ENCODE data around the gene TSR3. TPM values are rescaled to one million over a fixed set of nuclear protein-coding genes. Genes with fewer than 3 reads are reported as not detected.
A peak's percentile ranks its signal among the peaks of the same experiment; 100 is the strongest.

The TSR3 gene
- total and polyA plus RNA-seq, 2 of the 13 experiments (the other 11 are each of a cell fraction or from before 2014, with no cell fraction given), result 24.2 to 51.0 TPM

DNA sequence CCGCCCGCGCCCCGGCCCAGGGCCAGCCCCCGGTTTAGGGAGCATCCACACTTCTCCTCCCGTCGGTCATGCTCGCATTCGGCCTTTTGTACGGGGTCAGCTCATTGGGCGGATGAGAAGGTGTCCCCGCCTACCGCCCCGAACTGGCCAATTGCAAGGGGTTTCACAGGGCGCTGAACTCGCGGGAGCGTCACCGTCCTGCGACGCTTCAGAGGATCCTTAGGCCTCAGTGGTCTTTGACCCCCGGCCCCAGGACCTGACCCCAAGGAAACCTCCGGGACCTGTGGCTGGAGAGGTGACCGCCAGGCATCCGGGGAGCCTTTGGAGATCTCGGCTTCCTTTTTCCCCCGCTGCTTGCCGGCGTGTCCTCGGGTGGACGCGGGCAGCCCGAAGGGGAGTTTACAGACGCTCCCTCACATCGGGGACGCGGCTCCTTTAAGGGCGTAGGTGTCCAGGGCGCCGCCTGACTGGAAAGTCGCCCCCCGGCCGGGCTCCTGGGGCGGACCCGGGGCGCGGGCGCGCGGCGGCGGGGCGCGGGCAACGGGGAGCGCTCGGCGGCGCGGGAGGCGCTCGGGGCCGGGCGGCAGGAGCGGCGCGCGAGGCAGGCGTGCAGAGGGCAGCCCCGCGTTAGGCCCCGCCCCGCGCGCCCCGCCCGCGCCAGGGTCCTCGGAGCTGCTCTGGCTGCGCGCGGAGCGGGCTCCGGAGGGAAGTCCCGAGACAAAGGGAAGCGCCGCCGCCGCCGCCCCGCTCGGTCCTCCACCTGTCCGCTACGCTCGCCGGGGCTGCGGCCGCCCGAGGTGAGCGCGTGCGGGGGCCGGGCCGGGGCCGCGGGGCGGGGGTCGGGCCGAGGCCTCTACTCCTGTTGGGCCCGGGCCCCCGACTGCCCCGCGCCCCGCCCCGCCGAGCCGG is 42.4 kb downstream of the TSR3 start, which contains the start of gene UBE2I (continued):
- TF ChIP-seq ZBTB4 (CRISPR knock-in tag; IDR thresholded peaks at IDR 0.05; ENCODE audit: borderline replicate concordance) (no peak), HDAC6 (IDR thresholded peaks at IDR 0.05; ENCODE audit: low read depth, low read length) (no peak), PRMT3 (CRISPR knock-in tag; IDR thresholded peaks at IDR 0.05; ENCODE audit: borderline replicate concordance, low read depth) (no peak), ZZZ3 (CRISPR knock-in tag; IDR thresholded peaks at IDR 0.05; ENCODE audit: borderline replicate concordance) (peak; percentile 100), NFAT5 (CRISPR knock-in tag; IDR thresholded peaks at IDR 0.05) (peak; percentile 46; the same call in 1 of the 2 replicates), TBP (CRISPR knock-in tag; IDR thresholded peaks at IDR 0.05) (no peak), ZNF768 (CRISPR knock-in tag; IDR thresholded peaks at IDR 0.05) (peak; percentile 64; the same call in 1 of the 2 replicates), TMF1 (CRISPR knock-in tag; IDR thresholded peaks at IDR 0.05; ENCODE audit: low read depth) (peak; percentile 37; the same call in 1 of the 2 replicates), ZNF605 (CRISPR knock-in tag; IDR thresholded peaks at IDR 0.05) (peak; percentile 90), NCOR1 (IDR thresholded peaks at IDR 0.05; ENCODE audit: borderline replicate concordance, low read length) (peak; percentile 40; the same call in 1 of the 2 replicates), ZNF614 (CRISPR knock-in tag; IDR thresholded peaks at IDR 0.05; ENCODE audit: borderline replicate concordance) (no peak), ZFP36 (IDR thresholded peaks at IDR 0.05; ENCODE audit: borderline replicate concordance, low read depth, low read length, partially characterized antibody) (no peak), ZNF724P (CRISPR knock-in tag; IDR thresholded peaks at IDR 0.05; ENCODE audit: borderline replicate concordance) (no peak), HCFC1 (IDR thresholded peaks at IDR 0.05; ENCODE audit: low read depth, low read length) (peak; percentile 26; the same call in 1 of the 2 replicates), ZKSCAN8 (CRISPR knock-in tag; IDR thresholded peaks at IDR 0.05; ENCODE audit: borderline replicate concordance) (no peak), ZNF180 (CRISPR knock-in tag; IDR thresholded peaks at IDR 0.05; ENCODE audit: borderline replicate concordance, low read depth) (no peak), ZFP41 (CRISPR knock-in tag; IDR thresholded peaks at IDR 0.05; ENCODE audit: borderline replicate concordance) (peak; percentile 65; the same call in 1 of the 2 replicates), ARID3A (IDR thresholded peaks at IDR 0.05; ENCODE audit: low read depth, low read length) (no peak)
